ACHN (cell line): Measurements from ENCODE around the gene KCNK10.

Experiments used
- DNase-seq: peaks from one replicate; pipeline ENCODE4 v3.0.0-alpha.2; 2015
- in situ Hi-C: cut with HindIII; loops from 2 replicates; pipeline ENCODE4 v1.10.0; 2017; ENCODE audit warnings: low sequenced_read_pairs, low pct_ligation_motif_present, low pct_unique_long_range_greater_than_20kb

Gene KCNK10

DNA sequence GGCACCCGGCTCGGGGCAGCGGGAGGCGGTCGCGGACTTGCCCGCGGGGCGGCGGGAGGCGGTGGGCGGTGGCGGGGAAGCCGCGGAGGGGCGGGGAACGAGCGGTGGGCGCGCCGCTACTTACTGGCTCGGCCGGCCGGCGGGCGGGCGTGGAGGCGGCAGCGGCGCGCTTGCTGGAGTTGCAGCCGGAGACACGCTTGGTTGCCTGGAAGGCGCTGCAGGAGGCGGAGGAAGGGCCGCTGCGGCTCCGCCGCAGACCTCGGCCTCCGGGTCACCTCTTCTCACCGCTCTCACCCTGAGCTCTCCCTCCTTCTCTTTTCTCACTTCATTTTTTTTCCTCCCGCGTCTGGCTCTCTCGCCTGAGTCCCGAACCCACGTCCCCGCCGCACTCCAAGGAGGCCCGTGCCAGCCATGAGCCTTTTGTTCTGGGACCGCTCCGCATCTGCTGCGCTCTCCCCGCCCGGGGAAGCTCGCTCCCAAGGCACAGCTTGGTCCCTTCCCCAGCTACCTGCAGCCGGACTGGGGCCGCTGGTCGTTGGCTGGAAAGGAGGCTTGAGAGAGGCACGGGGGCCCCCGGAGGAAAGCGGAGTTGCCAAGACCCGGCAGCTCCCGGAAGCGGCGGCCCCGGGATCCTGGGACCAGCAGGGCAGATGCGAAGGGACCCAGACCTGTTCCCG lies 592 bp upstream of the KCNK10 start:
- peak; percentile 59 for DNase-seq

DNA sequence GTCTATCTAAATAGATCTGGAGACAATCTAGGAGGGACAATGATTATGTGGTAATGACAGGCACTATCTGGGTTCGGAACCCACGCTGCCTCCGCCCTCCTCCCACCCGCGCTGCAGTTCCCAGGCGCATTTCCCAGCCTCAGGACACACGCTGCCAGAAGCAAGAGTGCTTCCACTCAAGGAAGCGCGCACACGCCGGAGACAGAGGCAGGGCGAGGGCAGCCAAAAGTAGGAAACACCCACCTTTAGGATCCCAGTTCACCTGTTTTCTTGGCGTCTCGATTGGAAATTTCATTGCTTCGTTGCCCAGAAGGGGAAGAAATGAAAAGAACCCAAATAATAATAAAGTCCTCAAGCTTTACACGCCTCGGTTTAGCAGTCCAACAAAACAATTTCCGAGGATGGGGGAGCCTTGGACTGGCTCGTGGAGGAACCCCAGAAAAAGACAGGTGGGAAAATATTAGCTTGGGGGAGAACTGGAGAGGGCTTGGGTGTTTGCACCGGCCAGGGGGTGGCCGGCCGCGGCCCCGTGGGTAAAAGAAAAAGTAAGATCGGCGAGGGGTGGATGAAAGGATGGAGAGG lies 474 bp downstream of the KCNK10 start:
- in situ Hi-C loops, result no loop called here
- DNase-seq, result no peak

More for the DNA sequence above, 592 bp upstream of the KCNK10 start:
- in situ Hi-C loops, result no loop called here

DNA sequence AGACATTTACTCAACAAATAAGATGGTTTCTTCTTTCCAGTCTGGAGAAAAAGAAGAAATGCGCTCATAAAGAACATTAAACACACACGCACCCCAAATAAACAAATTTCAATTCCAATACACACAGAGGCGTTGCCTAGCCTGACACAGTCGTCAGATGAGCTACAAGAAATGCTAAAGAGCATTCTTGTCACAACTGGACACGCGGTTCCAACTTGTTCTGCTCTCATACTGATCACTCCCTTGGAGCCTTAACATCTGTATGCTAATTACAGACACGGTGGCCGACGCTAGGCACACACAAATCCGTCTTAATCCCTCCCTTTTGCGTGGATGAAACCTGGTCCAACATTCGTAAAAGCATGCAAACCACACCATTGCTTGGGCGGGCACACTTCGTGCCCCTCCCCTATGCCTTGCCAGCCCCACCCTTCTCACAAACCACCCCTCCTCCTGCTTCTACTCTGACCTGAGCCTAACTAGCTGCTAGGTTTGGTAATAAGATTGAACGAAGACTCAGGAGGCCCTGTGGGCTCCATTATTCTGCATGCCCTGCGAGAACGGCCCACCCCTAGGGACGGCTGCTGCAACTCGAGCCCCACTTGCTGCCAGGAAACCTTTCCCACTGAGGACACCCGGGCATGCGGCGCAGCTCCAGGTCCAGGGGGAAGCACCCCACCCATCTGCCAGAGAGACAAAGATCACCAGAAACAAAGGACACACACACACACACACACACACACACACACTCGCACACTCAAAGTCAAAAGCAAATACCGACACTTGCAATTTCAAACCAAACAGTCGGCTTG lies 1.2 kb downstream of the KCNK10 start:
- in situ Hi-C loops, result no loop called here
- DNase-seq, result no peak

DNA sequence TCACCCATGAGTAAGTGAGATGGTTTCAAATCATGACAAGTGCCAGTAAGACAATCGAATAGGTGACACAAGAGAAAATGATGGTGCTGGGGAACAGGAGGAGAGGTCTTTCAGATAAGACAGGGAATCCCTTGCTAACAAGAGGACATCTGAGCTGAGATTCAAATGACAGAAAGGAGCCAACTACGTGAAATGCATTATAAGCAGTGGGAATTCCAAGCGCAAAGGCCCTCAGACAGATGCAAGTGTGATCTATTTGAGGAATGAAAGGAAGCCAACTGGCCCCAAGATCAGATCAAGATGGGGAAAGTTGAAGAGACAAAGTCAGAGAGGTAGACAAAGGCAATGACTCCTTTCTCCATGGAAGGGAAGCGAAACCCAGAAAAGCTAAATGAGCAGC lies 4.7 kb downstream of the KCNK10 start:
- in situ Hi-C loops, result no loop called here

DNA sequence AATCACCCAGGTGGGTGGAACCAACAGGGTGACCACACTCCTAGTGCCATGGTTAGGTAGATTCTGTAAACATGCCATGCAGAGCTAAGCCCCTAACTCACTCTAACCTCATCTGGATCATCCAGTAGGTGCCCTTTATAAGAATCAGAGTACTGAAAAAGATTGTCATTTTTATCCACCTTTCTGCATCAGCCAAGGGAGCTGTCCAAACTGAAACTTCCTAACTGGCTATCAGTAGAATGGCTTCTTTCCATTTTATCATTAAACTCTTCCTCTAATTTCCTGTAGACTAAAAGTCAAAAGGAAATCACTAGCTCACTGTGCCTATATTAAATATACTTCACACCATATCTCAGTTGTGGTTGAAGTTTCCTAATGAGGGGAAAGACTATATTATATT lies 6.5 kb downstream of the KCNK10 start:
- DNase-seq, result no peak
- in situ Hi-C loops, result no loop called here

More for the DNA sequence above, 4.7 kb downstream of the KCNK10 start:
- no peak for DNase-seq

DNA sequence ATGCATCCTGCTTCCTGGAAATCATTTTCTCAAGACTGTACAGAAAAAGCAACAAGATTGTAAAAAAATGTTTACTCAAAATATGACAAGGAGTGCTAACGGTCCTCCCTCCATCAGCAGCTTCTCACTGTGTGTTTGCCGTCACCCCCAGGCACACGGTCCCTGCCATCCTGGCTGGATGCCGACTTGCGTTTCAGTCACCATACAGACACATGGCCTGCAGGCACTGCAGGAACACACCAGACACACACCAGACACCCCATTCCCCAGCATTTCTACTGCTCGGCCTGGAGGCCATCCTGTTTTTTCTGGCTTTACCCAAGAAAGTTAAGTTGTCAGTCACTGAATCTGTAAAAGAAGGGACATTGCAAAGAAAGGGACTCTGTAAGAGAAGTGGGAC lies 10.8 kb downstream of the KCNK10 start:
- no peak for DNase-seq
- in situ Hi-C loops, result no loop called here

DNA sequence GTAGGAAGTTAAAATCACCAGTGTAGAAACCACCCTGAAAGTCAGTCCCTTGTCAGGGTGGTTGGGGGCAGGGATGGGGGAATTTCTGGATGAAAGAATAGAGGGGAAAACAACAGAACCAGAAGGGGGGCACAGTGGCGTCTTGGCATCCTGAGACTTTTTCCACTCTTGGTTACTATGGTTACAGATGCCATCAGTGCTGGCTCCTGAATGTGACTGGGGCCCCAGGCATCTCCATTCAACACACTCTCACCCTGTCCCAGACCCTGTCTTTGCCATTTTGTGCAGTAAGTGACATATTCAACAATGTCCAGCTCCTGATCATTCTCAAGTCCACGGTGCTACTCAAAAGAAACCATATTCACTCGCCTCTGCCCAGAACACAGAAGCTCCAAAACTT lies 11.3 kb downstream of the KCNK10 start:
- no peak for DNase-seq

DNA sequence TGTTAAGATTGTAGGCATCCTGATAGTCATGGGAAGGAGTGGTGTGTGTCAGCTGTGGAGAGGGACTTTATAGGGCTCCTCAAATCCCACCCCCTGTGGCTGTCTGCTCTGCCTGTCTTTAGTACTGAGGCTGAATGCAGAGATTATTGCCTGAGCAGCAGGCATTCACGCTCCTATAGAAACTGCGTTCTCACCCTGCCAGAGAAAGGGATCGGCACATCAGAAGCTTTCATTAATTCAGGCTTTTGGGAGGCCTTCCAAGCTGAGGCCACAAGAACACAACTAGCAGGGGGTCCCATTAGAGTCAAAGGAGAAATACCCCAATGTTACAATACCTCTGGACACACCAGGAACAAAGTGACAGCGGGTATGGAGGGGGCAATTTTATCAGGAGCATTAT lies 12.6 kb downstream of the KCNK10 start:
- no peak for DNase-seq
- in situ Hi-C loops, result no loop called here

More for the DNA sequence above, 11.3 kb downstream of the KCNK10 start:
- in situ Hi-C loops, result no loop called here

DNA sequence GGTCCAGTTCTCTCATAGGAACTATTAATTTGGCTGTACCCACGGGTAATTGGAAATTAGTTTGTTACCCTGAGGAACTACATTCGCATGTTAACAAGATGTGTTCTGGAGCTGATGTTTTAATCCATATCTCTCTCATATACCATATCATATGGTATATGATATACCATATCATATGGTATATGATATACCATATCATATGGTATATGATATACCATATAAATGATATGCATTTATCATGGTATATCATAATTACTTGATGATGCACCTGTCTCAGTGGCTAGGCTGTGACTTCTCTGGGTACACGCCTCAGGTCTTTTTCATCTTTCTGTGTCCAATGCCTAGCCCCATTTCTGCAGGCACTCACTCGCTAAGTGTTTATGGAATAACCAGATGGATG lies 13.0 kb downstream of the KCNK10 start:
- in situ Hi-C loops, result no loop called here

DNA sequence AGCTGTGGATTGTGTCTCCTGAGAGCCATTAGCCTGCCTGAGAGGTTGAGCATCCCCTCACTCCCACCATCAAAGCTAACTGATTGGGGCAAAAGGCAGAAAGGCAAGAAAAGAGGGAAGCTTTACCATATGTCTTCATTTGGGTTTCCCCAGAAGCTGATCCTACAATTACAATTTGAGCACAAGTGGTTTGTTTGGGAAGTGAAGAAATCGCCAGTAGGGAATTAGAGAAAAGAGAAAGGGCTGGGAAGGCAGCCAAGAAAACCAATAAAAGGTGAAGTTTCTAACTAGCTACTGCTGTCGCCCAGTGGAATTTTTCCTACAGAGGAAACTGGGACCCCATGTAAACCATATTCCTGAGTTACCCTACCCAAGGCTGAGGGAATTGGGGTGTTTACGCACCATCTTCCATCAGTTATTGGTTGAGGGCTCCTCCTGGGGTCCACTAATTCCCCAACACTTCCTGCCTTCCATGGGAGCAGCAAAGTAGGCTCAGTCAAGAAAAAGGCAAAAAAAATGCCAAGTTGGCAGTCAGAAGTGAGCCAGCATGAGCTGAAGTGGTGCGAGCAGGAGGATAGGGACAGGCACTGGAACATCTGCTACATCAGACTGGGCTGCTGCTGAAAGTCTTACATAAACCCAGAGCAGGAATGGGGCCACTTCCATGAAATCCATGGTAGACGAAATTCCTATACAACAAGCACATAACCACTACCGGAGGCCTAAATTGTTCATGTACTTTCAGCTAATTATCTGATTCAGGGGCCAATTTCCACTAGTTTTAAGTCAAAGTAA lies 17.3 kb downstream of the KCNK10 start:
- in situ Hi-C loops, result no loop called here
- DNase-seq, result no peak

More for the DNA sequence above, 13.0 kb downstream of the KCNK10 start:
- DNase-seq, result no peak

DNA sequence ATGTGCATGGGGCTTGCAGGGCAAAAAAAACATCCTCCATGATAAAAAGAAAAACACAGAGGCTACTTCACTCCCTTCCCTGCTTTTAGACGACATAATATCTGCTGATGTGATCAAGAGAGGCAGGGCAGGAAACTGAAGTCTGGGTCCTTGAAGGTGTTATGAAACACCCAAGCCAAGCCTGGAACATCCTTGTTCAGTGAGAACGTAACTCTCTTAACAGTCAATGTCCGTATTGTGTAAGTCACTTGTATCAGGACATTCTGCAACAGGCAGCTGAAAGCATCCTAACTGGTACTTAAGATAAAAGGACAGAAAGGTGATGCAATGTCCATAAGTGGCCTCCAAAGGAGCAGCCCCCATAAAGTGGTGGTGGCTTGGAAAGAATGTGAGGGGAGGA lies 20.0 kb downstream of the KCNK10 start:
- in situ Hi-C loops, result no loop called here
- DNase-seq, result no peak

DNA sequence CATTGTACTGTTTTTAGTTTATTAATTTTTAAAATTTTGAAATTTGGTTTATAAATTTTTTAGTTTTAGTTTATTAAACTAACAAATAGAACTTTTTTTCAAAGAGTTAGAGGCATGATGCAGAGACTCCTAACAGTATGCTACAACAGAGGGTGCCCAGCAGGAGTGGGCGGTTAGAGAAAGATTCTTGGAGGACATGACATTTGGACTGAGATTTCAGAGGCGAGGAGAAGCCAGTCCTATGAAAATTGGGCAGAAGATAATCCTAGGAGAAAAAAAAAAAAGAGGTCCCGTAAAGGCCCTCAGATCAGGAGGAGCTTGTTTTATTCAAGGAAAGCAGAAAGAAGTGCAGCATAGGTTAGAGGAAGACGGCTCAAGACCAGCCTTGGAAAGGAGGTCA lies 21.7 kb downstream of the KCNK10 start:
- DNase-seq, result no peak
- in situ Hi-C loops, result no loop called here

DNA sequence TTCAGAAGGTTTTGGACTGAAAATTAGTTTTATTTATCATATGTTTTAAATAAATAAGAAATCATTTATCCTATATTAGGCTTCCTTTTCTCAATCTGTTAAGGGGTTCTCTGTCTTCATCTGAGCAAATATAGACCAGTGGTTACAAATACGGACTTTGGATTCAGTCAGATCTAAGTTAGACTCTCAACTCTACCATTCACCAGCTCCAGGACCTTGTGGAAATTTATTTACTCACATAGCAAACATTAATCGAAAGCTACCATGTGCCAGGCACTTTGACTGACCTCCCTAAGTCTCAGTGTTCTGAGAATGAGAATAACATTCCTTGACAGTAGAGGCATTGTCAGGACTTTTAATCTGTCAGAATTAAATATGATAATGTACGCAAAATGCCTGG lies 22.3 kb downstream of the KCNK10 start:
- in situ Hi-C loops, result no loop called here
- DNase-seq, result no peak

DNA sequence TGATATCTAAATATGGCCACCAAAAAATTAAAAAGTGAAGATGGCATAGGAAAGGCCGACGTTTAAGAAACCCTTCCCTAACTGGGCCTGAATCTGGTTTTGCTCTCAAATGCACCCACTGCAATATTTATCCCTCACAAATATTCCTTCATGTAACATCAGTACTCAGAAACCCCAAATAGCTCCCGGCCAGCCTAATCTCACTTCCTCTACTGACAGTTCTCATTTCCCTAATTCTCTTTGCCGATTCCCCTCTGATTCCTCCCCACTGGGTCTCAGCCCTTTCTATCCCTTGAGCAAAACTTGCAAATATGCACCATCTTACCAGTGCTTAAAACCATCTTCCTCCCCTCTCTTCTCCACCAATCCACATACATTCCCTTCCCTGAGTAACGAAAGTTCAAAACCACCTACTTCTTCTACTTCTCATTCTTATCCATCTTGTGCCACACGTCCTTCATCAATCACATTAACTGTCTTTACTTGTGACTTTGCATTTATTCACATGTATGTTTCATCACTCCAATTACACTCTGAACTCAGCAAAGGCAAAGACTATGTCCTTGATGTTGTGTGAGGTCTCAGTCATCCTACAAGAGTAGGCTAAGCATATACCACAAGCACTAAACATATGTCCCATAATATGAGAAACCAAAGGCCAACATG lies 23.1 kb downstream of the KCNK10 start:
- no peak for DNase-seq

DNA sequence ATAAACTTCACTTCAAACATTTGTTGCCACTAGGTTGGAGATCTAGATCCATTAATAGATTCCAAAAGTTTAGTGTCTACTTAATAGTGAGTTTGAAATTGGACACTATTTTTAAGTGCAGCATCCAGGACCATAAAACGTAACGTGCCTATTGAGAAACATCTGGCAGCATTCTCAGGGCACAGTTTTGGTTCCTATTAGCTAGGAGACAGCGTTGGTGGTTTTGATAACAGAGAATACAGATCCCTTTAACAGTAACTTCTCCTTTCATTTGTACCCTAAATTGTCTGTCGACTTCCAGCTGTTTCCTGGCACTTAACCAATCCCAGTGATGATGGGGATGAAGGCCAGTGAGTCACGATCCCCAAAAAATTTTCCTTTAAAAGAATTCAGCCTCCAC lies 25.8 kb downstream of the KCNK10 start:
- DNase-seq, result no peak
- in situ Hi-C loops, result no loop called here

More for the DNA sequence above, 23.1 kb downstream of the KCNK10 start:
- in situ Hi-C loops, result no loop called here

DNA sequence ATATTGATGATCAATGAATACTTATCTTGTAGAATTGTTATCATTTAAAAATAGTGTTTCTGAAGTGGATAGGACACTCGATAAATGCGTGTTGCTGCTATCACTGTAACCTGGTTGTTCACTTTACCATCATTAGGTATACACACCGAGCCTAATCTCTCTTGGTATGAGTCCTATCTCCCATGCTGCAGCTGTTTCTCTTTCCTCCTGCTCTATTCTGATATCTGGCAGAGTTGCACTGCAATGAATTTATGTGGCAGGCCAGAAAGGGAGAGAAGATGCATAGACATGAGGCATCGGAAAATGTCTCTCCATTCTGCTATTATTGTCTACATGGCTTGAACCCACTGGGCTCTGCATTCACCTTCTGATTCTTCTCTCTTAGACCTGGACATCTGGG lies 26.7 kb downstream of the KCNK10 start:
- in situ Hi-C loops, result no loop called here
- no peak for DNase-seq

DNA sequence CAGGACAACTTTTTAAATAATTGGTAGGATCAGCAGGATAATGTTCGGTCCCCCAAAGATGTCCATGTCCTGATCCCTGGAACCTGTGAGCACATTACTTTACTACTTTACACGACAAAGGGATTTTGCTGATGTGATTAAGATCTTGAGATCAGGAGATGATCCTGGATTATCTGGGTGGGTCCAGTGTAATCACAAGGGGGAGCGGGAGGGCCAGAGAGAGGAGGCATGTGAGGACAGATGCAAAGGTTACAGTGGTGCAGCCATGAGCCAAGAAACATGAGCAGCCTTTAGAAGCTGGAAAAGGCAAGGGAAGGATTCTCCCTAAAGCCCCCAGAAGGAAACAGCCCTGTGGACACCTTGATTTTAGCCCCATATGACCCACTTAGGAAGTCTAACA lies 33.1 kb downstream of the KCNK10 start:
- DNase-seq, result no peak
- in situ Hi-C loops, result no loop called here

DNA sequence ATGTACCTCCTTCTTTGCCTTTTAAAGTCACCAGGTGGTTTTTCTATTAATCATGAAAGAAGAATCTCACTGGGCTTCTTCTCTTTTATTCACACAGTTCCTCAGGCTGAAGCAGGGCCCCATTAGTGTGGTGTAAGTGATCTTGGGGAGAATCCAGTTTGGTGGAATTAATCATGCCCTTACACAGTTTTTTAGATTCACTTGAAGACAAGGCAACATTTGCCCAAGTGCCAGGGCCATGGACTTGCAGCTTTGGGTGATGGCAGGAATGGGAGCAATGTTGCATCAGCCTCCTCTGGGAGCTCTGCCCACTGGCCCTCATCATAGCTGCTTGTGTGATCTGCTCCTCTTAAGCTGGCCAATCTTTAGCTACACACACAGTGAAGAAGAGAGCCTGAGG lies 33.8 kb downstream of the KCNK10 start:
- no peak for DNase-seq
- in situ Hi-C loops, result no loop called here
